ENCODE data around the gene NUDT12.

NUDT12 gene

DNA sequence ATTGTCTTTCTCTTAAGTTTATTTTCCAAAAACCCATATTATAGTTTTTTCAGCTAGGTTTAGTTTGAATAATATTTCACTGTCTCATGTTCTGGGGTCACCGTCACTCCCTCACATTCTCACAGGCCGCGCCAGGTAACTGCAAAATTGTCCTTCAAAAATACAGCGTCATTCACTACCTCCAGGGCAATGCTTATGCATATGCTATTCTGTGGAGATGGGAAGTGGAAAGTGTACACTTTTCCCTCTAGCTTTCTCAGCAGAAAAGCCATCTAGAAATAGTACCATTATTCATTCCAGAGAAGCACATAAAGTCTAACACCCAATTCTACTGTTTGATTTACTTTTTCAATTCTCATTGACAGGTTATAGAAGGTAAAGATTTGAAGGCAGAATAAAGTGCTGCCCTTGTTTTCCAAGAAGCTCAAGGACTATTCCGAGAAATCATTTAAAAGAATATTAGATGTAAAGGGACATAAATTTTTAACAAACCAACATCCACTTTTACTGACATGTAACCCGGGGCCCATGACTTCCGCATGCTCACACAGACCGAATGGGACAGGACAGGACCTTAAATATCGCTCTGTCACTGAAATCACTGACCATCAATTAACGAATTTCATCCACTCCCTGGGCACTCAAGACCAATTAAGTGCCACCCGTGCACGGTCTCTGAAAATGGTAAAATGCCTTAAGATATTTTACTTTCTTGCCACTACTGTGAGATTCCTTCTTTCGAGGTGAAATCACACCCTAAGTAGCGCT, 720 bp downstream of the NUDT12 start:
- TF ChIP-seq, protein P1, sequence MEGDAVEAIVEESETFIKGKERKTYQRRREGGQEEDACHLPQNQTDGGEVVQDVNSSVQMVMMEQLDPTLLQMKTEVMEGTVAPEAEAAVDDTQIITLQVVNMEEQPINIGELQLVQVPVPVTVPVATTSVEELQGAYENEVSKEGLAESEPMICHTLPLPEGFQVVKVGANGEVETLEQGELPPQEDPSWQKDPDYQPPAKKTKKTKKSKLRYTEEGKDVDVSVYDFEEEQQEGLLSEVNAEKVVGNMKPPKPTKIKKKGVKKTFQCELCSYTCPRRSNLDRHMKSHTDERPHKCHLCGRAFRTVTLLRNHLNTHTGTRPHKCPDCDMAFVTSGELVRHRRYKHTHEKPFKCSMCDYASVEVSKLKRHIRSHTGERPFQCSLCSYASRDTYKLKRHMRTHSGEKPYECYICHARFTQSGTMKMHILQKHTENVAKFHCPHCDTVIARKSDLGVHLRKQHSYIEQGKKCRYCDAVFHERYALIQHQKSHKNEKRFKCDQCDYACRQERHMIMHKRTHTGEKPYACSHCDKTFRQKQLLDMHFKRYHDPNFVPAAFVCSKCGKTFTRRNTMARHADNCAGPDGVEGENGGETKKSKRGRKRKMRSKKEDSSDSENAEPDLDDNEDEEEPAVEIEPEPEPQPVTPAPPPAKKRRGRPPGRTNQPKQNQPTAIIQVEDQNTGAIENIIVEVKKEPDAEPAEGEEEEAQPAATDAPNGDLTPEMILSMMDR (IDR thresholded peaks at IDR 0.05; ENCODE audit: unreplicated experiment in 3 of 3), result no peak
- H3K4me3 Mint-ChIP-seq, result peak overlapping the region; percentile 89 to 98 (median 91)
- H3K27ac Mint-ChIP-seq, result peak overlapping the region; percentile 85 to 98 (median 96)
- H3K27me3 Mint-ChIP-seq (ENCODE audit: low read depth), result no peaks in the 10 kb centered on the region
- H3K4me1 Mint-ChIP-seq, result peaks cover 22% of the 10 kb centered on the region
- peaks cover 10% of the 10 kb centered on the region for H3K36me3 Mint-ChIP-seq (ENCODE audit: low read depth)
- H3K9me3 Mint-ChIP-seq, result no peaks in the 10 kb centered on the region

DNA sequence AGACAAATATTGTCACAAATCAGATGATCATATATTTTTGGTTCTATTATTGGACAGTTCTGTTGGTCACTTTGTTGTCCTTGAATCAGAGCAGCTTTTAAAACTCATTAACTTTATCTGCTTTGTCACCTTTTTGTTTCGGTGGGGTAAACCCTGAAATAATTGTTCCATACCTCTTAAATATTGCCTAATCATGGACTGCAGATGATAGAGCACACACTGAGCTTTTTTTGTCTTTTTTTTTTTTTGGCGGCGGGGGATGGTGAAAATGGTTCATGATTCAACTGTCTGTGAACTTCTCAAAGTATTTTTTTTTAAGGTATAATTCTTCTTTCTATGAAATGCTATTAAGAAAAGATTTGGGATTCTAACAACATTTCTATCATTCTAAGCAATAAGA, 1.8 kb downstream of the NUDT12 start:
- Mint-ChIP-seq H3K27ac (peak overlapping the region in 1 of 3 experiments; percentile 54), H3K36me3 (ENCODE audit: low read depth) (peaks cover 10% of the 10 kb centered on the region), H3K27me3 (ENCODE audit: low read depth) (no peaks in the 10 kb centered on the region), H3K4me3 (peak overlapping the region; percentile 67 to 72 (median 70)), H3K4me1 (peaks cover 22% of the 10 kb centered on the region), H3K9me3 (no peaks in the 10 kb centered on the region)
- TF ChIP-seq, protein P1 (IDR thresholded peaks at IDR 0.05; ENCODE audit: unreplicated experiment in 3 of 3), result no peak

DNA sequence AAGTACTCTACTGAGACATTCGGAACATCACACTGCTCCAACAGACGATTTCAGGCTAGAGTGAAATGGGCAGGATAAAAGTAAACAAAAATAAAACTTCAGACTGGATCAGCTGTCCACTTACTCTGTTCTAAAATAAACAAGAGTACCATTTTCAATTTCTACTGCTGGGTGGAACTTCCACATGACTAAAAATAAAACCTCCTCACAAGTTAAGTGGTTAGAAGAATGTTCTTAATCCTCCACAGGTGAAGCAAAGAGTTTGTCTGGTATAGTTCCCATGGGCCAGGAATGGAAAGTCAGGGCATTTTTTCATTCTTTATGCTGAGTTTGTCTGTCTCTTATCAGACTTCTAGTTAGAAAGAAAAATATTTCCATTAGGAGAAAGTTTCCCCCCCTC, 15.7 kb downstream of the NUDT12 start:
- Mint-ChIP-seq H3K4me1 (peaks cover 7% of the 10 kb centered on the region), H3K27ac (no peak overlapping the region), H3K4me3 (no peak overlapping the region), H3K27me3 (ENCODE audit: low read depth) (no peaks in the 10 kb centered on the region), H3K36me3 (ENCODE audit: low read depth) (peaks cover 9% of the 10 kb centered on the region), H3K9me3 (no peaks in the 10 kb centered on the region)
- TF ChIP-seq, protein P1 (IDR thresholded peaks at IDR 0.05; ENCODE audit: unreplicated experiment in 3 of 3), result no peak

DNA sequence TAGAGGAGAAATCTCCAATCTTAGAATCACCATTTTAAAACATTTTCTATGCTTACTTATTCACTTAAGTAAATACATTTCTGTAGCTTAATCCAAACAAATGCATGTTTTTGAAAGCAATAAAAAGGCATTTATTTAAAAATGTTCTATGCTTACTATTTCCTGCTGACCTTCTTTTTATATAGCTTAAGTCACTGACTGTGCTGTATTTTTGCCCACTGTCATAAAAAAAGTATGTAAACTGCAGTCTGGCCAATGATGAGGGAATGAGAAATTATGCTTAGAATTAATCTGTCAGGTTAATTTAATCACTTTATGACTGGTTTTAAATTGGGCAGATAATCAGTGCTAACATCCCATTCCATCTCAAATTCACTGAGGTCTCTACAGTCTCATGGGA, 20.1 kb downstream of the NUDT12 start:
- Mint-ChIP-seq H3K4me1 (peaks cover 7% of the 10 kb centered on the region), H3K27ac (no peak overlapping the region), H3K9me3 (no peaks in the 10 kb centered on the region), H3K27me3 (ENCODE audit: low read depth) (no peaks in the 10 kb centered on the region), H3K4me3 (no peak overlapping the region), H3K36me3 (ENCODE audit: low read depth) (no peaks in the 10 kb centered on the region)
- TF ChIP-seq, protein P1 (IDR thresholded peaks at IDR 0.05; ENCODE audit: unreplicated experiment in 3 of 3), result no peak

DNA sequence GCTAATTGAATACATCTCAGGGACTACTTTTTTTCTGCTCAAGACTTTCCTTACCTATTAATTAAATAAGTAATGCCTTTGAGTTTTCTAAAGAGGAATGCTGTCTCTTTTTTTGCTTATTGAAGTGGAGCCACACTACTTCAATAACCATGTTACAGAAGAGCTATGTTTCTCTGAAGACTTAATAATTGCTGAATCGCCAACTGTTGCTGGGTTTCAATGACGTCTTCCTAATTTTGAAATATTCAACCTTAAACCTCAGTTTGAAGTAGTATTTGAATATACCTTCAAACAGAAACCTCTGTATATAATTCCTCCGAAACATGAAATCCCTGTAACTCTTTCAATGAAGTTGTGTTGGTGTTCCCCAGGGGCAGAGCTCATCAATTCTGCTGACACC, 21.0 kb downstream of the NUDT12 start:
- H3K9me3 Mint-ChIP-seq, result no peaks in the 10 kb centered on the region
- no peaks in the 10 kb centered on the region for H3K27me3 Mint-ChIP-seq (ENCODE audit: low read depth)
- TF ChIP-seq, protein P1 (IDR thresholded peaks at IDR 0.05; ENCODE audit: unreplicated experiment in 3 of 3), result no peak
- peaks cover under 1% of the 10 kb centered on the region for H3K4me1 Mint-ChIP-seq
- no peak overlapping the region for H3K27ac Mint-ChIP-seq
- H3K36me3 Mint-ChIP-seq (ENCODE audit: low read depth), result no peaks in the 10 kb centered on the region
- no peak overlapping the region for H3K4me3 Mint-ChIP-seq

DNA sequence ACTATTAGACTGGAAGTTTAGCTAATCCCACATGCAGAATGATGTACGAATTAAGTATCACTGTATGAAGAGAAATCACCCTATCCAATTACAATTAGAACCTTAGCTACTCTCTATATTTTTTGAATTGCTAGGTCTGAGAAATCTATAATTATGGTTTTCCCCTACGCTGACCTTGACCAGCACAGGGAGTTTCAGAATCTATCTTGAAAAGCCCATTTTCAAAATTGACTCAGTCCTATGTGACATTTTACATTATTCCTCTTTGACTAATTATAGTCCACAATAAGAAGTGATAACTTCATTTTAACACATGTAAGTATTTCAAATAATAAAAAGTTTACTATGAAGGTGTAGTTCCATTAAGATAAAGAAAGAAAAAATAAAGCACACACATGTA, 21.5 kb downstream of the NUDT12 start:
- Mint-ChIP-seq H3K27me3 (ENCODE audit: low read depth) (no peaks in the 10 kb centered on the region), H3K9me3 (no peaks in the 10 kb centered on the region), H3K27ac (no peak overlapping the region), H3K4me1 (no peaks in the 10 kb centered on the region), H3K4me3 (no peak overlapping the region), H3K36me3 (ENCODE audit: low read depth) (no peaks in the 10 kb centered on the region)
- TF ChIP-seq, protein P1 (IDR thresholded peaks at IDR 0.05; ENCODE audit: unreplicated experiment in 3 of 3), result no peak

All from nephron (organoid).